H1 (cell line): ENCODE data around the gene SOAT2. TPM values are rescaled to one million over a fixed set of nuclear protein-coding genes. Genes with fewer than 3 reads are reported as not detected.
A peak's percentile ranks its signal among the peaks of the same experiment; 100 is the strongest.

Experiments used
- CTCF ChIA-PET: fragments of 300-600 bp; sonication (Branson Sonifier 250); formaldehyde crosslinking; loops from one replicate; lab custom pipeline; 2021; ENCODE audit not compliant: partially characterized antibody; lab: Charles Lee
- POLR2A ChIA-PET: fragments of 300-600 bp; sonication (Branson Sonifier 250); formaldehyde crosslinking; loops from one replicate; lab custom pipeline; 2021; ENCODE audit warnings: inconsistent platforms; ENCODE audit not compliant: partially characterized antibody; lab: Charles Lee
- DNase-seq, 2 experiments: peaks; one replicate each; pipeline versions ENCODE4 v3.0.0 to v3.0.0-alpha.2; 2010 to 2022; ENCODE audit warnings: low spot score in 2 of 2, low read depth in 1 of 2, mixed read lengths in 1 of 2
- FAIRE-seq: peaks from 2 replicates; lab custom pipeline; 2011; peaks lifted over from hg19 to GRCh38; lab: Jason Lieb, UNC
- H2AFZ ChIP-seq: 2 replicates; pipeline ENCODE4 v1.8.1; 2012; ENCODE audit warnings: low read length, inconsistent platforms
- H2AK5ac ChIP-seq: 2 replicates; pipeline ENCODE4 v1.6.1; 2013; ENCODE audit warnings: low read depth, low read length
- H2BK120ac ChIP-seq: replicated peaks from 2 replicates; pipeline ENCODE3; 2013; ENCODE audit warnings: low read depth, low read length, inconsistent platforms
- H2BK12ac ChIP-seq: 2 replicates; pipeline ENCODE4 v1.6.1; 2013; ENCODE audit warnings: low read depth, low read length
- H2BK15ac ChIP-seq: 2 replicates; pipeline ENCODE4 v1.6.1; 2013; ENCODE audit warnings: low read length
- H2BK20ac ChIP-seq: 2 replicates; pipeline ENCODE4 v1.6.1; 2013; ENCODE audit warnings: low read length
- H2BK5ac ChIP-seq: 2 replicates; pipeline ENCODE4 v1.6.1; 2013; ENCODE audit warnings: low read depth, low read length
- H3K14ac ChIP-seq: 2 replicates; pipeline ENCODE4 v1.6.1; 2013; ENCODE audit warnings: inconsistent platforms; ENCODE audit not compliant: insufficient read length
- H3K18ac ChIP-seq: 2 replicates; pipeline ENCODE4 v1.6.1; 2013; ENCODE audit warnings: low read length; ENCODE audit errors: extremely low read depth
- H3K23ac ChIP-seq: 2 replicates; pipeline ENCODE4 v1.6.1; 2013; ENCODE audit warnings: inconsistent platforms; ENCODE audit not compliant: insufficient read length
- H3K23me2 ChIP-seq: 2 replicates; pipeline ENCODE4 v1.6.1; 2013; ENCODE audit warnings: low read depth, low read length
- H3K27ac ChIP-seq: 2 replicates; pipeline ENCODE4 v1.6.1; 2011; ENCODE audit warnings: low read depth, low read length, inconsistent platforms
- H3K27me3 ChIP-seq, 4 experiments: replicated peaks in 1 of 4; 1 replicate in 1 of 4; 2 replicates in 3 of 4; pipeline versions ENCODE4 v1.6.1 to v1.8.1; 2011 to 2013; ENCODE audit warnings: low read length in 3 of 4, mild to moderate bottlenecking in 3 of 4, inconsistent platforms in 2 of 4, mixed read lengths in 2 of 4, moderate library complexity in 1 of 4; ENCODE audit not compliant: control insufficient read depth in 3 of 4, insufficient read depth in 3 of 4; ENCODE audit errors: extremely low read depth in 1 of 4
- H3K36me3 ChIP-seq, 4 experiments: 2 replicates each; pipeline versions ENCODE4 v1.6.1 to v1.8.1; 2011 to 2013; ENCODE audit warnings: mild to moderate bottlenecking in 4 of 4, low read length in 3 of 4, moderate library complexity in 2 of 4, control low read depth in 1 of 4, inconsistent platforms in 1 of 4; ENCODE audit not compliant: insufficient read depth in 4 of 4, control insufficient read depth in 2 of 4
- H3K4ac ChIP-seq: replicated peaks from 2 replicates; pipeline ENCODE3; 2013; ENCODE audit warnings: low read length, low read depth, mixed read lengths, inconsistent platforms; ENCODE audit not compliant: insufficient read length
- H3K4me1 ChIP-seq, 4 experiments: replicated peaks in 1 of 4; 1 replicate in 1 of 4; 2 replicates in 3 of 4; pipeline versions ENCODE4 v1.6.1 to v1.8.1; 2011 to 2013; ENCODE audit warnings: low read length in 3 of 4, inconsistent platforms in 2 of 4, mixed read lengths in 1 of 4; ENCODE audit not compliant: insufficient read depth in 4 of 4, control insufficient read depth in 3 of 4
- H3K4me2 ChIP-seq, 2 experiments: 2 replicates each; pipeline versions ENCODE4 v1.6.1 to v1.8.1; 2011 to 2013; ENCODE audit warnings: low read depth in 2 of 2, low read length in 2 of 2, control low read depth in 1 of 2, inconsistent platforms in 1 of 2, mild to moderate bottlenecking in 1 of 2; ENCODE audit not compliant: insufficient read depth in 1 of 2
- H3K4me3 ChIP-seq, 4 experiments: fragments of 200-600, 300-600 bp in 1 of 4; sonication (generic), shearing (Covaris generic), sonication (Bioruptor Twin) in 1 of 4; 2 replicates each; pipeline versions ENCODE4 v1.5.1 to v1.8.1; 2011 to 2016; ENCODE audit warnings: low read length in 4 of 4, low read depth in 3 of 4, control low read depth in 2 of 4, inconsistent platforms in 2 of 4, mild to moderate bottlenecking in 2 of 4, mixed read lengths in 1 of 4, moderate library complexity in 1 of 4; ENCODE audit not compliant: insufficient read depth in 2 of 4; ENCODE audit errors: extremely low read depth in 1 of 4
- H3K56ac ChIP-seq: replicated peaks from 2 replicates; pipeline ENCODE3; 2013; ENCODE audit warnings: low read depth, mild to moderate bottlenecking, mixed read lengths, low read length, inconsistent platforms; ENCODE audit not compliant: insufficient read length
- H3K79me1 ChIP-seq: 2 replicates; pipeline ENCODE4 v1.6.1; 2013; ENCODE audit warnings: low read depth, low read length, control low read depth
- H3K79me2 ChIP-seq, 2 experiments: 2 replicates each; pipeline versions ENCODE4 v1.6.1 to v1.8.1; 2012 to 2013; ENCODE audit warnings: low read length in 2 of 2, mild to moderate bottlenecking in 2 of 2, inconsistent platforms in 1 of 2; ENCODE audit not compliant: insufficient read depth in 2 of 2, control insufficient read depth in 1 of 2
- H3K9ac ChIP-seq, 4 experiments: replicated peaks in 1 of 4; 1 replicate in 1 of 4; 2 replicates in 3 of 4; pipeline versions ENCODE4 v1.6.1 to v1.8.1; 2011 to 2013; ENCODE audit warnings: low read depth in 3 of 4, low read length in 3 of 4, control low read depth in 2 of 4, mild to moderate bottlenecking in 2 of 4, moderate library complexity in 2 of 4, inconsistent platforms in 1 of 4; ENCODE audit errors: extremely low read depth in 1 of 4
- H3K9me3 ChIP-seq, 2 experiments: 2 replicates each; pipeline versions ENCODE4 v1.6.1 to v1.8.1; 2012 to 2013; ENCODE audit warnings: mild to moderate bottlenecking in 2 of 2, moderate library complexity in 2 of 2, control low read depth in 1 of 2, inconsistent platforms in 1 of 2, low read depth in 1 of 2, low read length in 1 of 2, mixed read lengths in 1 of 2; ENCODE audit not compliant: insufficient read depth in 2 of 2
- H4K20me1 ChIP-seq, 2 experiments: replicated peaks in 1 of 2; 2 replicates each; pipeline versions ENCODE3 to v1.8.1; 2011 to 2013; ENCODE audit warnings: inconsistent platforms in 2 of 2, low read length in 2 of 2, mild to moderate bottlenecking in 1 of 2; ENCODE audit not compliant: insufficient read depth in 2 of 2, control insufficient read depth in 1 of 2
- H4K5ac ChIP-seq: 2 replicates; pipeline ENCODE4 v1.6.1; 2013; ENCODE audit warnings: low read length, low read depth, mixed read lengths, inconsistent platforms; ENCODE audit not compliant: insufficient read length
- H4K8ac ChIP-seq: 2 replicates; pipeline ENCODE4 v1.8.0; 2013; ENCODE audit warnings: mild to moderate bottlenecking, moderate library complexity, low read length, inconsistent platforms; ENCODE audit not compliant: insufficient read depth; ENCODE audit errors: extremely low read depth
- H4K91ac ChIP-seq: replicated peaks from 2 replicates; pipeline ENCODE3; 2013; ENCODE audit warnings: low read length, mixed read lengths, inconsistent platforms; ENCODE audit not compliant: insufficient read length
- CREB1 ChIP-seq: IDR thresholded peaks from 2 replicates; pipeline ENCODE4 v1.6.1; 2012; ENCODE audit warnings: inconsistent platforms
- EZH2 ChIP-seq: fragments of 200-600 bp; sonication (generic); IDR thresholded peaks from 2 replicates; pipeline ENCODE4 v1.7.1; 2012; ENCODE audit warnings: low read depth, mild to moderate bottlenecking, moderate library complexity, low read length, inconsistent platforms; ENCODE audit not compliant: severe bottlenecking
- HDAC2 ChIP-seq, 2 experiments: fragments of 300-600 bp in 1 of 2; sonication (generic) in 1 of 2; IDR thresholded peaks; 2 replicates each; pipeline ENCODE4 v1.6.1; 2011 to 2012; ENCODE audit warnings: low read depth in 2 of 2, low read length in 2 of 2, mild to moderate bottlenecking in 2 of 2, moderate library complexity in 2 of 2, borderline replicate concordance in 1 of 2, inconsistent platforms in 1 of 2
- JUN ChIP-seq: IDR thresholded peaks from 2 replicates; pipeline ENCODE4 v1.6.1; 2011; ENCODE audit warnings: low read depth, mild to moderate bottlenecking, improper control_type of control experiment, low read length
- POU5F1 ChIP-seq: IDR thresholded peaks from 2 replicates; pipeline ENCODE4 v1.6.1; 2011; ENCODE audit warnings: low read depth, mild to moderate bottlenecking, low read length, moderate library complexity
- RBBP5 ChIP-seq: IDR thresholded peaks from 2 replicates; pipeline ENCODE4 v1.7.1; 2012; ENCODE audit warnings: low read depth, mild to moderate bottlenecking, inconsistent platforms, low read length, moderate library complexity, borderline replicate concordance
- RFX5 ChIP-seq: IDR thresholded peaks from 2 replicates; pipeline ENCODE4 v1.6.1; 2011; ENCODE audit warnings: low read depth, low read length, improper control_type of control experiment, borderline replicate concordance
- SAP30 ChIP-seq: fragments of 300-600 bp; sonication (generic); IDR thresholded peaks from 2 replicates; pipeline ENCODE4 v1.7.1; 2012; ENCODE audit warnings: low read length, moderate library complexity, mild to moderate bottlenecking, inconsistent platforms; ENCODE audit not compliant: insufficient read depth, insufficient replicate concordance
- SP1 ChIP-seq: IDR thresholded peaks from 2 replicates; pipeline ENCODE4 v1.6.1; 2011; ENCODE audit warnings: low read depth, low read length
- TAF1 ChIP-seq: IDR thresholded peaks from 2 replicates; pipeline ENCODE4 v1.6.1; 2011; ENCODE audit warnings: mild to moderate bottlenecking, low read depth, low read length
- YY1 ChIP-seq: IDR thresholded peaks from 2 replicates; pipeline ENCODE4 v1.6.1; 2011; ENCODE audit warnings: low read depth, mild to moderate bottlenecking, low read length
- WGBS, 2 experiments: shearing (Covaris generic) in 1 of 2; methylation state at CpG; one replicate each; pipeline versions ENCODE4 v1.1.6 to v1.1.7; 2013 to 2015; ENCODE audit warnings: low lambda C conversion rate in 2 of 2, mixed read lengths in 2 of 2, inconsistent platforms in 1 of 2, low coverage in 1 of 2, missing lambda C conversion rate in 1 of 2; ENCODE audit not compliant: insufficient replicate concordance in 2 of 2, insufficient coverage in 1 of 2, insufficient read length in 1 of 2; ENCODE audit errors: extremely low coverage in 1 of 2, missing lambda C conversion rate in 1 of 2; 5-methylcytosine and 5-hydroxymethylcytosine counted together
- polyA plus RNA-seq, 7 experiments: library from polyadenylated mRNA; depleted of rRNA in 3 of 7; stranded (reverse) in 5 of 7; unstranded in 2 of 7; fragments of >200 nt in 5 of 7; fragments of 200-250 nt in 2 of 7; gene quantifications; 1 replicate in 5 of 7; 2 replicates in 1 of 7; 4 replicates in 1 of 7; pipeline versions ENCODE4 v1.2.1 to v1.2.3, GENCODE V29; 2011 to 2013; ENCODE audit warnings: missing spikeins in 2 of 7, mixed read lengths in 2 of 7
- total RNA-seq: library from RNA; stranded (reverse); fragmentation: NEBNext Ultra II Directional; extraction: Animal tissue kit (Norgen Biotek cat#: 25700); gene quantifications from 2 replicates; pipeline ENCODE4 v1.2.1, GENCODE V29; 2021

The SOAT2 gene
- total and polyA plus RNA-seq, 2 of the 8 experiments (the other 6 are each of a cell fraction or from before 2014, with no cell fraction given) = 0.08 TPM; not detected in 1

DNA sequence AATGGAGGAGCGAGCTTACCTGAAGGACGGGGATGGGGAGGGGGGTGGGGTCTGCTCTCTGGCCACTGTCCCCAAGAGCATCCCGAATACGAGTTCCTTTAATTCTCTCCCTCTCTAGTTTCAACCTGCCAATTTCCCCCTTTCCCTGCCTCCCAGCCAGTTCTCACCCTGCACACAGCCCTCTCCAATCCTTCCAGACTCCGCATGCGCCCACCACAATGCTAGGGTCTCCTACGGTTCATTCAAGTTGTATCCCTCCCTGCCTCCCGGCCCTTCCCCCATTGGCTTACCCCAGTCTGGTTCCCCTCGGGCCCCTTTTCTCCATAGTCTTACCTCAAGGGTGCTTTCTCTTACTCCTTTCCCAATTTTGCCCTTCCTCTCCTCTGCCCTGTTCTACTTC is 6.5 kb upstream of the SOAT2 start:
- POLR2A ChIA-PET = interaction anchor here (0.7 to 3.6 kb wide), 7 partner anchors 17 to 96 kb away, joined by 3 to 21 read pairs (median 5); partner anchors contain the start of genes EIF4B and SPRYD3
- TF ChIP-seq CREB1 (no peak), JUN (no peak), TAF1 (0 out of 2 replicates have a peak, but pooled peaks have one; percentile 10), HDAC2 (IDR thresholded peaks at IDR 0.05; ENCODE audit: borderline replicate concordance in 1 of 2, low read depth in 2 of 2, low read length in 2 of 2) (0 out of 4 replicates have a peak, but pooled peaks of 1 of the 2 experiments have one; percentile 6), YY1 (no peak), SP1 (no peak), SAP30 (no peak), POU5F1 (no peak), RFX5 (no peak), RBBP5 (no peak), EZH2 (no peak)

More for the DNA sequence above, 6.5 kb upstream of the SOAT2 start:
- Histone ChIP-seq H3K4me2 (peak overlapping the region; percentile 95 to 99), H3K79me2 (no peaks in the 10 kb centered on the region), H3K14ac (no peak overlapping the region), H2AK5ac (no peak overlapping the region), H3K4ac (no peak overlapping the region), H3K9me3 (no peaks in the 10 kb centered on the region), H2BK5ac (peak overlapping the region; percentile 52; the same call in 1 of the 2 replicates), H2BK15ac (no peak overlapping the region; the same call in 1 of the 2 replicates), H3K79me1 (no peaks in the 10 kb centered on the region), H3K18ac (no peak overlapping the region; the same call in 1 of the 2 replicates), H3K36me3 (no peaks in the 10 kb centered on the region), H2BK12ac (peak overlapping the region; percentile 75; the same call in 1 of the 2 replicates), H3K4me3 (peak overlapping the region; percentile 62 to 85 (median 77)), H3K23me2 (peaks cover 28% of the 10 kb centered on the region), H4K8ac (no peak overlapping the region), H4K5ac (no peak overlapping the region), H3K23ac (no peak overlapping the region), H2BK20ac (peak overlapping the region; percentile 72; the same call in 1 of the 2 replicates), H3K27ac (no peak overlapping the region), H4K91ac (peak overlapping the region; percentile 83), H4K20me1 (no peaks in the 10 kb centered on the region), H3K27me3 (peaks cover 0 to 27% (median 16%) of the 10 kb centered on the region in 4 experiments; a peak in 5 of 7 replicates), H2AFZ (peak overlapping the region; percentile 37), H3K9ac (peak overlapping the region in 2 of 4 experiments; percentile 1 to 50; a peak in 2 of 7 replicates), H3K4me1 (peaks cover 4 to 22% (median 5%) of the 10 kb centered on the region in 4 experiments), H3K56ac (peak overlapping the region; percentile 54), H2BK120ac (no peak overlapping the region)
- peak in 1 of 2 experiments; percentile 67 for DNase-seq
- 3% methylated on average over 7 of the region's 9 CpGs; no CpG with 5 or more reads in 1 of the 2 experiments for WGBS, 2 experiments
- no peak for FAIRE-seq
- CTCF ChIA-PET = interaction anchor here (0.6 to 19.1 kb wide), 7 partner anchors 12 to 118 kb away, joined by 3 to 531 read pairs (median 20); partner anchors contain the start of gene SPRYD3
